Loucy (cell line): ENCODE measurements around the gene ZSWIM9.

Experiments
- CTCF ChIP-seq: fragments of 200-600 bp; sonication (generic); conservative IDR thresholded peaks from 2 replicates; pipeline ENCODE4 v1.5.1; 2014; ENCODE audit warnings: mild to moderate bottlenecking, antibody characterized with exemption, low read length
- EZH2phosphoT487 ChIP-seq: fragments of 200-600 bp; IDR thresholded peaks from 2 replicates; pipeline ENCODE4 v1.6.1; 2018; ENCODE audit warnings: antibody characterized with exemption, mild to moderate bottlenecking, moderate library complexity, borderline replicate concordance

GRCh38 chr19:48149430-48149829 lies 21.1 kb upstream of the ZSWIM9 start:
- TF ChIP-seq CTCF (no peak), EZH2phosphoT487 (no peak)
